WERI-Rb-1 (cell line): ENCODE results near the gene WDR54.

Source experiments
- DNase-seq: peaks from one replicate; pipeline ENCODE4 v3.0.0-alpha.2; 2020
- H3K27ac ChIP-seq: fragments of 250-450 bp; sonication (Bioruptor Pico); 2 replicates; pipeline ENCODE4 v1.5.1; 2020; ENCODE audit warnings: mild to moderate bottlenecking, moderate library complexity
- H3K27me3 ChIP-seq: fragments of 250-450 bp; sonication (Bioruptor Pico); 2 replicates; pipeline ENCODE4 v1.5.1; 2021; ENCODE audit warnings: mild to moderate bottlenecking, low read depth, moderate library complexity; ENCODE audit not compliant: insufficient read depth, severe bottlenecking
- H3K36me3 ChIP-seq: fragments of 250-450 bp; sonication (Bioruptor Pico); 2 replicates; pipeline ENCODE4 v1.5.1; 2020; ENCODE audit warnings: mild to moderate bottlenecking, moderate library complexity
- H3K4me3 ChIP-seq: 2 replicates; pipeline ENCODE4 v1.5.1; 2011; ENCODE audit warnings: low read depth, mild to moderate bottlenecking, control low read depth, low read length
- H3K9me3 ChIP-seq: fragments of 250-450 bp; sonication (Bioruptor Pico); 2 replicates; pipeline ENCODE4 v1.5.1; 2021; ENCODE audit warnings: mild to moderate bottlenecking, moderate library complexity; ENCODE audit not compliant: severe bottlenecking
- TF ChIP-seq, protein P1 (sequence below): IDR thresholded peaks from 2 replicates; pipeline ENCODE4 v1.5.1; 2011; ENCODE audit warnings: low read depth, mild to moderate bottlenecking, control low read depth, inconsistent platforms, low read length

Gene WDR54

DNA sequence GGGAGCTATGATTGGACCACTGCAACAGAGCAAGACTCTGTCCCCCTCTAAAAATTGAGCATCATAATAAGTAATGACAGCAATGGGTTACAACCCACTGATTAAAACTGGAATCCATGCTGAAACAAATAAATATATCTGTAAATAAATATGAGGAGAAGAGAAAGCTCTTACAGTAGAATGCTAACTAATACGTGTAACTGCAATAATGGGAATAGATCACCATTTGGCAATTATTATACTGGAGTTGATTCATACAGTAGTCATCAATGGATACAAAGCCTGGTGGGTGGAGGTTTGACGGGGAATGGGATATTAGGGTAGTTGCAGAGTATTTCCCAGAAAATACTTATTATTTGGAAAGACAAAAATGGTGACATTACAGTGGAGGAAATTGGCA lies 27.2 kb downstream of the WDR54 start:
- H3K27me3 ChIP-seq, result no peaks in the 10 kb centered on the region
- DNase-seq, result no peak
- no peak overlapping the region for H3K4me3 ChIP-seq
- no peak overlapping the region for H3K27ac ChIP-seq
- TF ChIP-seq, protein P1, sequence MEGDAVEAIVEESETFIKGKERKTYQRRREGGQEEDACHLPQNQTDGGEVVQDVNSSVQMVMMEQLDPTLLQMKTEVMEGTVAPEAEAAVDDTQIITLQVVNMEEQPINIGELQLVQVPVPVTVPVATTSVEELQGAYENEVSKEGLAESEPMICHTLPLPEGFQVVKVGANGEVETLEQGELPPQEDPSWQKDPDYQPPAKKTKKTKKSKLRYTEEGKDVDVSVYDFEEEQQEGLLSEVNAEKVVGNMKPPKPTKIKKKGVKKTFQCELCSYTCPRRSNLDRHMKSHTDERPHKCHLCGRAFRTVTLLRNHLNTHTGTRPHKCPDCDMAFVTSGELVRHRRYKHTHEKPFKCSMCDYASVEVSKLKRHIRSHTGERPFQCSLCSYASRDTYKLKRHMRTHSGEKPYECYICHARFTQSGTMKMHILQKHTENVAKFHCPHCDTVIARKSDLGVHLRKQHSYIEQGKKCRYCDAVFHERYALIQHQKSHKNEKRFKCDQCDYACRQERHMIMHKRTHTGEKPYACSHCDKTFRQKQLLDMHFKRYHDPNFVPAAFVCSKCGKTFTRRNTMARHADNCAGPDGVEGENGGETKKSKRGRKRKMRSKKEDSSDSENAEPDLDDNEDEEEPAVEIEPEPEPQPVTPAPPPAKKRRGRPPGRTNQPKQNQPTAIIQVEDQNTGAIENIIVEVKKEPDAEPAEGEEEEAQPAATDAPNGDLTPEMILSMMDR, result no peak
- no peaks in the 10 kb centered on the region for H3K9me3 ChIP-seq
- no peaks in the 10 kb centered on the region for H3K36me3 ChIP-seq

DNA sequence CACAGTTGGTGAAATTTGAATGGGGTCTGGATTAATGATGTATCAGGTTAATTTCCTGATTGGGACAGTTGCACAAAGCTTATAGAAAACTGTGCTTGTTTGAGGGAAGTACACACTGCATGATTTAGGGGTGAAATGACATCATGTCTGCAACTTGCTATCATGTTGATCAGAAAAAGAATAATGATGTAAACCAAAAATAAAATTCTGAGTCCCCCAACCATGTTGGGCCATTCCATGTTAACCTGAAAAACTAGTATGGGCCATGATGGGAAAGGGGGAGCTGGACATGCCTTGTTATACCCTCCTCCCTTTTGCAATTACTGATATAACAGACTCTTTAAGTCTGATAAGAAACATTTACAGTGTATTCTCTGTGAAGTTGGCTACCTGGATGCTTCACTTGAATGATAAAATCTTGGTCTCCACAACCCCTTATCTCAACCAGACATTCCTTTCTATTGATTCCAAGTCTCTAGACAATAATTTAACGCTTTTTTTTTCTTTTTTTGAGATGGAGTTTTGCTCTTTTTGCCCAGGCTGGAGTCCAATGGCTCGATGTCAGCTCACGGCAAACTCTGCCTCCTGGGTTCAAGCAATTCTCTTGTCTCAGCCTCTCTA lies 29.1 kb downstream of the WDR54 start:
- no peak for DNase-seq
- Histone ChIP-seq H3K27me3 (no peaks in the 10 kb centered on the region), H3K36me3 (no peaks in the 10 kb centered on the region), H3K27ac (no peak overlapping the region), H3K4me3 (no peak overlapping the region), H3K9me3 (no peaks in the 10 kb centered on the region)
- TF ChIP-seq, protein P1, result no peak

DNA sequence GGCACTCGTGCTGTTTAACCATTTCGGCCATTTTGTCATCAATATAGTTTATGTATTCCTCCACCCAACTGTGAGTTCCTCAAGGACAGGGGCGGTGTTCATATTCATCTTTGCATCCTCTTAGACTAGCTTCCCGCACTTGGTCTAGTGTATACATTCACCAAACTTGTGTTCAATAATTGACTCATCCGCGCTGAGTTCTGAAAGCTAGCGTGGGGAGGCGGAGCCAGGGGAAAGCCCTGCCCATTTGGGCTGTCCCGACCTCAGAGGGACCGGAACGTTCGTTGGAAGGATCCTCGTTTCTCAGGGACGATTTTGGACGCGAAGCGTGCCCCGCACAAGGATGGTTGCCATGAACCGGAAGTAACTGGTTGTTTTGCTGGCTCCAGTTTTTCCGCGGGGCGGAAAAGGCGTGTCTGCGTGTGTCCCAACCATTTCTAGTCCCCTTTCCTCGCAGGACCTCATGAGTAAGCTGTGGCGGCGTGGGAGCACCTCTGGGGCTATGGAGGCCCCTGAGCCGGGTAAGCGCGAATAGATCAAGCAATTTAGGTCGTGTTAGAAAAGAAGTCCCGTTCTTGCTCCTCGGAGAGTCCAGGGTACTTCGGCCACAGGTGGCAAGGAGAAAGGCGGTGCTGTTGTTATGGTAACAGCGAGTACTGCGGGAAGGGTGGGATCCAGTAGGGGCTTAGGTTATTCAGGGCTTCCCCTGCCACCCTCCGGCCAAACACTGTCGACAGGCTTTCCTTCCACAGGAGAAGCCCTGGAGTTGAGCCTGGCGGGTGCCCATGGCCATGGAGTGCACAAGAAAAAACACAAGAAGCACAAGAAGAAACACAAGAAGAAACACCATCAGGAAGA lies 33.4 kb downstream of the WDR54 start, which contains the start of gene INO80B:
INO80B (plus strand) TSS at position 434 of the 858 bp plus-strand sequence; CDS start at position 464, 30 bp downstream.
- DNase-seq, result peak; percentile 98
- Histone ChIP-seq H3K27me3 (no peaks in the 10 kb centered on the region), H3K36me3 (peaks cover 5% of the 10 kb centered on the region), H3K27ac (peak within 1 kb of the TSS; percentile 46), H3K4me3 (peak within 1 kb of the TSS; percentile 71), H3K9me3 (no peaks in the 10 kb centered on the region)
- TF ChIP-seq, protein P1, result 0 out of 2 replicates have a peak, but pooled peaks have one; percentile 17

DNA sequence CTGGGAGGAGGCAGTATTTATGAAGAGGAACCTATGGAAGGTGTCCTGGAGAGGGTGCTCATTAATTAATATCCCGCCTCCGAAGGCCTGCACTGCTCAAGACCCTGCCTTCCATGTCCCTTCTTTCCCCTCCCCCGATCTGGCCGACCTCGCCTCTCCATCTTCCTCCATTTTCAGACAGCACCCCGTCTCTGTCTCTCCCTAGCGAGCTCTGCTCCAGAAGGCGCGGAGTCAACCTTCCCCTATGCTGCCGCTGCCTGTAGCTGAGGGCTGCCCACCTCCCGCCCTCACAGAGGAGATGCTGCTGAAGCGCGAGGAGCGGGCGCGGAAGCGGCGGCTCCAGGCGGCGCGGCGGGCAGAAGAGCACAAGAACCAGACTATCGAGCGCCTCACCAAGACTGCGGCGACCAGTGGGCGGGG lies 35.6 kb downstream of the WDR54 start:
- Histone ChIP-seq H3K4me3 (peak overlapping the region; percentile 81), H3K36me3 (peaks cover 20% of the 10 kb centered on the region), H3K27me3 (no peaks in the 10 kb centered on the region), H3K9me3 (no peaks in the 10 kb centered on the region), H3K27ac (peak overlapping the region; percentile 92)
- DNase-seq, result no peak
- TF ChIP-seq, protein P1, result 0 out of 2 replicates have a peak, but pooled peaks have one; percentile 0

DNA sequence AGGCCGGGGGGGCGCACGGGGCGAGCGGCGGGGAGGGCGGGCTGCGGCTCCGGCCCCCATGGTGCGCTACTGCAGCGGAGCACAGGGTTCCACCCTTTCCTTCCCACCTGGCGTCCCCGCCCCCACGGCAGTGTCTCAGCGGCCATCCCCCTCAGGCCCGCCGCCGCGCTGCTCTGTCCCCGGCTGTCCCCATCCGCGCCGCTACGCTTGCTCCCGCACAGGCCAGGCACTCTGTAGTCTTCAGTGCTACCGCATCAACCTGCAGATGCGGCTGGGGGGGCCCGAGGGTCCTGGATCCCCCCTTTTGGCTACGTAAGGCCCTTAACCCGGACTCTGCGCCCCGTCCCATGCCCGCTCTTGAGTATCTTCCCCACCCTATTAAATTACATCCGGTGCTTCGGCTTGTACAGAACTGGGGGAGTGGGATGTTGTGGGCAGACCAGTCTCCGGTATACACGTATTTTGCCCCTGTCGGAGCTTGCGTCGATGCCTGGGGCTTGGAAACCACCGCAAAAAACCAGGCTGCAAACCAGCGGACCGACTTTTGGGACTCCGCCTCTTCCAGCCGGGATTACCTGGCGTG lies 36.1 kb downstream of the WDR54 start:
- Histone ChIP-seq H3K4me3 (peak overlapping the region; percentile 81), H3K9me3 (no peaks in the 10 kb centered on the region), H3K36me3 (peaks cover 25% of the 10 kb centered on the region), H3K27ac (peak overlapping the region; percentile 92), H3K27me3 (no peaks in the 10 kb centered on the region)
- peak; percentile 92 for DNase-seq
- TF ChIP-seq, protein P1, result 0 out of 2 replicates have a peak, but pooled peaks have one; percentile 0
